ENCODE data around the gene CYB5D1. TPM values are rescaled to one million over a fixed set of nuclear protein-coding genes. Genes with fewer than 3 reads are reported as not detected.

CYB5D1 gene
- total and polyA plus RNA-seq, 2 experiments from 2014 or later: 12.2 to 14.1 TPM

DNA sequence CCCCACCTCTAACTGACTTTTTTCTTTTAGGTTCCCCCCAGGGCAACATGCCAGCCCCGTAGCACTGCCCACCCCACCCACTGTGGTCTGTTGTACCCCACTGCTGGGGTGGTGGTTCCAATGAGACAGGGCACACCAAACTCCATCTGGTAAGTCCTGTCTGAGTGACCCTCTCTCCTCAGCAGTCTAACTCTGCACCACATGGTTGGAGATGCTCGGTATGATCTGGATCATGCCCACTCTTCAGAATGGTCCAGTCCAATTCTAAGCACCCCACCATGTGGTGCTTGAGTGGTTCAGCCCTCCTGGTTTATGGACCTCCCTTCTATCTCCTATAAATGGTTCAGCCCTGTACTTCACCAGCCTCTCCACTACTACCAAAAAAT lies 17.9 kb upstream of the CYB5D1 start:
- H3K36me3 ChIP-seq (replicated peaks; ENCODE audit: insufficient read depth, low read depth): no peaks in the 10 kb centered on the region
- no peak overlapping the region for H2AFZ ChIP-seq
- WGBS (ENCODE audit: low lambda C conversion rate, missing lambda C conversion rate): 58% methylated on average over 2 of the region's 2 CpGs
- peak overlapping the region; percentile 94 for H3K4me2 ChIP-seq
- H3K79me2 ChIP-seq: peaks cover 53% of the 10 kb centered on the region
- H3K9me3 ChIP-seq (ENCODE audit: low read depth): no peaks in the 10 kb centered on the region
- H3K4me1 ChIP-seq (ENCODE audit: insufficient read depth): peaks cover 30% of the 10 kb centered on the region
- no peaks in the 10 kb centered on the region for H3K27me3 ChIP-seq
- peak overlapping the region; percentile 99 for H3K27ac ChIP-seq
- H3K9me2 ChIP-seq (replicated peaks; ENCODE audit: insufficient read depth): no peaks in the 10 kb centered on the region
- no peak overlapping the region for H3K4me3 ChIP-seq
- H4K20me1 ChIP-seq (ENCODE audit: insufficient read depth, poor library complexity, severe bottlenecking): peaks cover 33% of the 10 kb centered on the region
- no peak for TF ChIP-seq EZH2phosphoT487 (IDR thresholded peaks at IDR 0.05; ENCODE audit: low read depth, severe bottlenecking, unreplicated experiment)
- DNase-seq (ENCODE audit: low spot score): peak; percentile 47

DNA sequence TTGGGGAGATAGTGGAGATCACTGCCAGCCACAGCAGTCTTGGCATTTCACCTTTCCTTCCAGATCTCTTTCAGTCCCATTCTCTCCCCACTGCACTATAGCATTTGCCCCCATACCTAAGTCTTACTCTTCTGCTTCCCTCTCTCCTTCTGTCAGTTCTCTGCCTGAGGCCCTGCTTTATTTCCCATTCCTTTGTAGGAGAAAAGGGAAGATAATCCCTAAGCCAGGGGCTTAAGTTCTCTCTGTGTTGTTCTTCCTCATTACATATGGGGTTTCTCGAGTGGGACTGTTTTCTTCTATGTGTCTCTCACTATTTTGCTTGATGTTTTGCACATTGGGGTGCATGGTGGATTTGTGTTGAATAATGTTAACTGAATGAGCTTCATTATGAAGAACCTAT lies 17.4 kb upstream of the CYB5D1 start:
- Histone ChIP-seq H3K4me3 (no peak overlapping the region), H4K20me1 (ENCODE audit: insufficient read depth, poor library complexity, severe bottlenecking) (peaks cover 39% of the 10 kb centered on the region), H3K4me2 (peak overlapping the region; percentile 94), H3K9me2 (replicated peaks; ENCODE audit: insufficient read depth) (no peaks in the 10 kb centered on the region), H2AFZ (no peak overlapping the region), H3K9me3 (ENCODE audit: low read depth) (no peaks in the 10 kb centered on the region), H3K27me3 (no peaks in the 10 kb centered on the region), H3K4me1 (ENCODE audit: insufficient read depth) (peaks cover 35% of the 10 kb centered on the region), H3K36me3 (replicated peaks; ENCODE audit: insufficient read depth, low read depth) (no peaks in the 10 kb centered on the region), H3K27ac (peak overlapping the region; percentile 99), H3K79me2 (peaks cover 59% of the 10 kb centered on the region)
- WGBS (ENCODE audit: low lambda C conversion rate, missing lambda C conversion rate): 31% methylated on average over 1 of the region's 1 CpG
- TF ChIP-seq, protein P1, sequence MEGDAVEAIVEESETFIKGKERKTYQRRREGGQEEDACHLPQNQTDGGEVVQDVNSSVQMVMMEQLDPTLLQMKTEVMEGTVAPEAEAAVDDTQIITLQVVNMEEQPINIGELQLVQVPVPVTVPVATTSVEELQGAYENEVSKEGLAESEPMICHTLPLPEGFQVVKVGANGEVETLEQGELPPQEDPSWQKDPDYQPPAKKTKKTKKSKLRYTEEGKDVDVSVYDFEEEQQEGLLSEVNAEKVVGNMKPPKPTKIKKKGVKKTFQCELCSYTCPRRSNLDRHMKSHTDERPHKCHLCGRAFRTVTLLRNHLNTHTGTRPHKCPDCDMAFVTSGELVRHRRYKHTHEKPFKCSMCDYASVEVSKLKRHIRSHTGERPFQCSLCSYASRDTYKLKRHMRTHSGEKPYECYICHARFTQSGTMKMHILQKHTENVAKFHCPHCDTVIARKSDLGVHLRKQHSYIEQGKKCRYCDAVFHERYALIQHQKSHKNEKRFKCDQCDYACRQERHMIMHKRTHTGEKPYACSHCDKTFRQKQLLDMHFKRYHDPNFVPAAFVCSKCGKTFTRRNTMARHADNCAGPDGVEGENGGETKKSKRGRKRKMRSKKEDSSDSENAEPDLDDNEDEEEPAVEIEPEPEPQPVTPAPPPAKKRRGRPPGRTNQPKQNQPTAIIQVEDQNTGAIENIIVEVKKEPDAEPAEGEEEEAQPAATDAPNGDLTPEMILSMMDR (IDR thresholded peaks at IDR 0.05; ENCODE audit: poor library complexity): no peak
- TF ChIP-seq EZH2phosphoT487 (IDR thresholded peaks at IDR 0.05; ENCODE audit: low read depth, severe bottlenecking, unreplicated experiment): no peak
- no peak for TF ChIP-seq EZH2 (IDR thresholded peaks at IDR 0.05; ENCODE audit: borderline replicate concordance)
- no peak for DNase-seq (ENCODE audit: low spot score)

DNA sequence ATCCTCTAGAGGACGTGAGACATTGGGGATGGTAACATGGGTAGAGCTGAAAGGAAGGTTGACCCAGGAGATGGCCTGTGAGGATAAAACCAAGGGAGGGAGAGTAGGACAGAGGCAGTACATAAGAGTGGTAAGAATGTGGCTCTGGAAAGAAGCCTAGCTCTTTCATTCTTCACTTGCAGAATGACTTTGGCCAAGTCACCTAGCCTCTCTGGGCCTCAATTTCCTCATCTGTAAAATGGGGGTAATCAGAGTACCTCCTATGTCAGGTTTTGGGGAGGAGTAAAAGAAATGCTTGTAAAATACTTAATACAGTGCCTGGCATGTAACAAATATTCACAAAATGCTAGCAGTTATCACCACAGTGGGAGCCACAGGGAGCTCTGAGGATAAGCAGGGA lies 16.9 kb upstream of the CYB5D1 start:
- WGBS (ENCODE audit: low lambda C conversion rate, missing lambda C conversion rate): 71% methylated on average over 1 of the region's 1 CpG
- peaks cover 36% of the 10 kb centered on the region for H3K4me1 ChIP-seq (ENCODE audit: insufficient read depth)
- H3K9me2 ChIP-seq (replicated peaks; ENCODE audit: insufficient read depth): no peaks in the 10 kb centered on the region
- TF ChIP-seq EZH2phosphoT487 (IDR thresholded peaks at IDR 0.05; ENCODE audit: low read depth, severe bottlenecking, unreplicated experiment): no peak
- no peak for TF ChIP-seq EZH2 (IDR thresholded peaks at IDR 0.05; ENCODE audit: borderline replicate concordance)
- TF ChIP-seq, protein P1 (IDR thresholded peaks at IDR 0.05; ENCODE audit: poor library complexity): no peak
- no peak overlapping the region for H2AFZ ChIP-seq
- no peaks in the 10 kb centered on the region for H3K36me3 ChIP-seq (replicated peaks; ENCODE audit: insufficient read depth, low read depth)
- peak overlapping the region; percentile 99 for H3K27ac ChIP-seq
- no peaks in the 10 kb centered on the region for H3K9me3 ChIP-seq (ENCODE audit: low read depth)
- DNase-seq (ENCODE audit: low spot score): no peak
- no peaks in the 10 kb centered on the region for H3K27me3 ChIP-seq
- peak overlapping the region; percentile 94 for H3K4me2 ChIP-seq
- peak overlapping the region; percentile 73 for H3K4me3 ChIP-seq
- peaks cover 43% of the 10 kb centered on the region for H4K20me1 ChIP-seq (ENCODE audit: insufficient read depth, poor library complexity, severe bottlenecking)
- H3K79me2 ChIP-seq: peaks cover 63% of the 10 kb centered on the region

DNA sequence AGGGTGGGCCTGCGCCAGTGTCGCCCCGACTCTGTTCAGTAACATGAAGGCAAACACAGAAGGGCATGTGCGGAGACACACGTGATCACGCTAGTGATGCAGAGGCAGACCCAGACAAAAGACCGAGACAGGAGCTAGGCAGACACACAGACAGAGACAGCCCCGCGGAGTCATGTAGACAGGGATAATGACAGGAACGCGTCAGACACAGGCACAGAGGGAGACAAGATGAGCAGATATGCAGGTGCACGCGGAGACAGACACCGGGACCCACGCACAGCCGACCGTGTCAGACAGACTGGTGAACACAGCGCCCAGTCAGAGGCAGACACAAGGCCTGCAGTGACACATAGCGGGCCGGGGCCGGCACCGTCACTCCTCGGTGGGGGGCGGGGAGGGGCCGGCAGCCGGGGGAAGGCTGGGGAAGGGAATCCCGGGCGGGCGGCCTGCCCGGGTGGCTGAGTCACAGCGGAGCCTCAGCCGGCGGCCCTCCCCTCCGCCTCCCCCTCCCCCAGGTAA lies 16.3 kb upstream of the CYB5D1 start:
- Histone ChIP-seq H4K20me1 (ENCODE audit: insufficient read depth, poor library complexity, severe bottlenecking) (peaks cover 49% of the 10 kb centered on the region), H2AFZ (no peak overlapping the region), H3K36me3 (replicated peaks; ENCODE audit: insufficient read depth, low read depth) (no peaks in the 10 kb centered on the region), H3K79me2 (peaks cover 69% of the 10 kb centered on the region), H3K4me1 (ENCODE audit: insufficient read depth) (peaks cover 36% of the 10 kb centered on the region), H3K4me2 (peak overlapping the region; percentile 94), H3K27ac (peak overlapping the region; percentile 99), H3K27me3 (no peaks in the 10 kb centered on the region), H3K9me2 (replicated peaks; ENCODE audit: insufficient read depth) (no peaks in the 10 kb centered on the region), H3K9me3 (ENCODE audit: low read depth) (no peaks in the 10 kb centered on the region), H3K4me3 (peak overlapping the region; percentile 73)
- no peak for TF ChIP-seq EZH2 (IDR thresholded peaks at IDR 0.05; ENCODE audit: borderline replicate concordance)
- TF ChIP-seq, protein P1 (IDR thresholded peaks at IDR 0.05; ENCODE audit: poor library complexity): peak; percentile 42
- 4% methylated on average over 18 of the region's 34 CpGs for WGBS (ENCODE audit: low lambda C conversion rate, missing lambda C conversion rate)
- peak; percentile 96 for DNase-seq (ENCODE audit: low spot score)
